Renal pelvis (tissue), 4 donors: ENCODE data around the gene ABI1. TPM values are rescaled to one million over a fixed set of nuclear protein-coding genes. Genes with fewer than 3 reads are reported as not detected.

Experiments
- DNase-seq: peaks from one replicate; pipeline ENCODE4 v3.0.0-alpha.2; 2013
- polyA plus RNA-seq, 3 donors: library from polyadenylated mRNA; unstranded; fragments of 120-200 nt; gene quantifications; one replicate each; pipeline ENCODE4 v1.2.1, GENCODE V29; 2013; ENCODE audit not compliant: insufficient read length in 3 of 3

ABI1 gene
- polyA plus RNA-seq, 3 donors: 57.0 to 74.4 (median 65.0) TPM

GRCh38 chr10:26725837-26726727 is 134.7 kb downstream of the ABI1 start:
- peak; percentile 47 for DNase-seq

DNA sequence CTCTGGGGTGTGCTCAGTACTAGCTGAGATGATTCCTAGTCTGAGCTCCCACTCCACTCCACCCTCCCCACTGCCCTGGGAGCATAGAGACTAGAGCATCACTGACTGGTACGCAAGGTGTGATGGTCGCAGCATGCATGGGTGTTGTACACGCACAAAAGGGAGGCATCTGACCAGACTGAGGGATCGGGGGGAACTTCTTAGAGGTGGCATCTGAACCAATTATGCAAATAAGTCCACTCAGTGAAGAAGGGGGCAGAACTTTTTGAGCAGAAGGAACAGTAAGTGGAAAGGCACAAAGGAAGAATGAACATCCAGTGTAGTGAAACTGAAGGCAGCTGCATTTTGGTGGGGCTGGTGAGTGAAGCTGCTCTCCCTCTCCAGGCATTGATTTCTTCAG is 137.7 kb downstream of the ABI1 start:
- DNase-seq: no peak

GRCh38 chr10:26721561-26721960 is 139.2 kb downstream of the ABI1 start:
- no peak for DNase-seq

DNA sequence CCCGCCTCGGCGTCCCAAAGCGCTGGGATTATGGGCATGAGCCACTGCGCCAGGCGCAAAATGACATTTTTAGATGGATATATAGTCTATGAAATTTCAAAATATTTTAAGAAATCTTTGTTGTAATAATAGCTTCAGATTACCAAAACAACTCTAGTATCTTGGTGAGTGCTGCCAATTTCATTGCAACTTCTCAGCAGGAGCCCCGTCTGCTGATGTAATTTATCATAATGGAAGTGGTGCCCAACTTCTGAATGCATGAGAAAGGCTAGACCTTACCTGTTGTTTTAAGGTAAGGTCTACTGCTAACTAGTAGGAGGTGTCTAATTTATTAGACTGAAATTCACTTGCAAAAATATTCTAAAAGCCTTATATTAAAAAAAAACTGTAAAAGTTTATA is 143.3 kb downstream of the ABI1 start:
- no peak for DNase-seq

DNA sequence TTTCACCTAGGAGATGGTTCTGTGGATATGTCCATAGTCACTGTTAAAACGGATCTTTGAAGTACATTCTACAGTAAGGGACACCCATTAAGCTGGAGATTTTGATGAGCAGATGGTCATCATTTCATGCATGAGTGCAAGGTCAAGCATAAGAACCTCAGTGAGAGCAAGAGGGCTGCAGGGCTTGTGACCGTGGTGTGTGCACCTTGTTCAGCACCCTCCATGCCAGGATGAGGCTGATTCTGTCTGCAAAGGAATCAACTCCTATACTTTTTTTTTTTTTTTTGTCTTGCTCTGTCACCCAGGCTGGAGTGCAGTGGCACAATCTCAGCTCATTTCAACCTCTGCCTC is 145.6 kb downstream of the ABI1 start:
- DNase-seq: no peak

GRCh38 chr10:26714415-26715136 is 146.2 kb downstream of the ABI1 start:
- DNase-seq: no peak

GRCh38 chr10:26711324-26711723 is 149.4 kb downstream of the ABI1 start:
- DNase-seq: no peak

- DNase-seq: no peak
These were observed 153.8 kb downstream of the ABI1 start for GRCh38 chr10:26706936-26707335.

- DNase-seq: no peak
These were observed 154.6 kb downstream of the ABI1 start for GRCh38 chr10:26706206-26706605.

DNA sequence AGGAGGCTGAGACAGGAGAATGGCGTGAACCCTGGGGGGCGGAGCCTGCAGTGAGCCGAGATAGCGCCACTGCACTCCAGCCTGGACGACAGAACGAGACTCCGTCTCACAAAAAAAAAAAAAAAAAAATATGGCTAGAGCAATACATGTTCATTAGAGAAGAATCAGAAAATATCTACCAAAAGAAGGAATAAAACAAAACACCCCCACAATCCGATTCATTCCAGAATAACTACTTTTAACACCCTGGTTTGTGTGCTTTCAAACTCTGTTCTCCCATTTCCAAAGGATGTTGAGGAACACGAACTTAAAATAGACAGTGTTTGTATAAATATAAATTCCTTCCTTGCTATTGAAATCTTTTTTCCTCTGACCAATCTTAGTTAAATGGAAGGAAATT is 156.8 kb downstream of the ABI1 start:
- DNase-seq: no peak

DNA sequence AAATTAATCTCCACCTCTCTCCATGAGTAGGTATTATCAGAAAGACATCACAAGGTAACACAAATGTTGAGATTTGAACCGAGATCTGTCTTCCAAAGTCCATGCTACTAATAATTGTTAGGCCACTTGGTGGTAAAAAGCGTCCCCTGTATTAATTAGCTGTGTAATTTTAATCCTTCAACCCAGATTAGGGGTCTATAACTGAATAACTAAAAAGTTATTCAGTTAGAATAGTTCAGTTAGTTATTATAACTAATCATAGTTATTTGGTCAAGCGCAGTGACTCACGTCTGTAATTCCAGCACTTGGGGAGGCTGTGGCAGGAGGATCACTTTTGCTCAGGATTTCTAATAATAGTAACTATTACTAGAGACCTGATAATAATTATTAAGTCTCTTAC is 157.7 kb downstream of the ABI1 start:
- no peak for DNase-seq

- no peak for DNase-seq
These were observed 159.7 kb downstream of the ABI1 start for GRCh38 chr10:26700884-26701630.

DNA sequence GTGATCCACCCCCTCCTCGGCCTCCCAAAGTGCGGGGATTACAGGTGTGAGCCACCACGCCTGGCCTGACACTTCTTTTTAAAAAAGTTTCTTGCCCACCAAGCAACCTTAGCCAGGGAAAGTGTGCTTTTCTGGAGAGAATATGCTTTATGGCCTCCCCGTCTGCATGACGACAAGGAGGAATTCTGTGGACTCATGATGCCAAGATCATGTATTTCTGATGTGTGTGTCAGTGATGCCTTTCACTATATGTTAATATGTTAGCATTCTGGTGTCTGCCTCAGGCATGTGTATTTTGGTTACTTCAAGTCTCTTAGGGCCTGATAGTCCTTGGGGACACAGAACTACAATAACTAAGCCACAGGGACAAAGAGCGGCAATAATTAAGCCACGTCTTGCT is 161.1 kb downstream of the ABI1 start:
- DNase-seq: no peak

DNA sequence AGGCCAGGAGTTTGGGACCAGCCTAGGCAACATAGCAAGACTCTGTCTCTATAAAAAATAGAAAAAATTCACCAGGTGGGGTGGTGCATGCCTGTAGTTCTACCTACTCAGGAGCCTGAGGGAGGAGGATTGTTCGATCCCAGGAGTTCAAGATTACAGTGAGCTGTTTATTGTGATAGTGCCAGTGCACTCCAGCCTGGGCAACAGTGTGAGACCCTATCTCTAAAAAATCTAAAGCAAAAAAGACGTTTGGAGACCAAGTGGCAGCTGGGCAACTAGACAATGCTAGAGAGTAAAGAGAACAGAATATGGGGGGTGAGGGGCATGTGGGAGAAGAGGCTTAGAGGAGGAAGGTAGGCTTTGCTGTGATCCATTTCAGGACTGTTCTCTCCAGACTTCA is 161.8 kb downstream of the ABI1 start:
- no peak for DNase-seq

DNA sequence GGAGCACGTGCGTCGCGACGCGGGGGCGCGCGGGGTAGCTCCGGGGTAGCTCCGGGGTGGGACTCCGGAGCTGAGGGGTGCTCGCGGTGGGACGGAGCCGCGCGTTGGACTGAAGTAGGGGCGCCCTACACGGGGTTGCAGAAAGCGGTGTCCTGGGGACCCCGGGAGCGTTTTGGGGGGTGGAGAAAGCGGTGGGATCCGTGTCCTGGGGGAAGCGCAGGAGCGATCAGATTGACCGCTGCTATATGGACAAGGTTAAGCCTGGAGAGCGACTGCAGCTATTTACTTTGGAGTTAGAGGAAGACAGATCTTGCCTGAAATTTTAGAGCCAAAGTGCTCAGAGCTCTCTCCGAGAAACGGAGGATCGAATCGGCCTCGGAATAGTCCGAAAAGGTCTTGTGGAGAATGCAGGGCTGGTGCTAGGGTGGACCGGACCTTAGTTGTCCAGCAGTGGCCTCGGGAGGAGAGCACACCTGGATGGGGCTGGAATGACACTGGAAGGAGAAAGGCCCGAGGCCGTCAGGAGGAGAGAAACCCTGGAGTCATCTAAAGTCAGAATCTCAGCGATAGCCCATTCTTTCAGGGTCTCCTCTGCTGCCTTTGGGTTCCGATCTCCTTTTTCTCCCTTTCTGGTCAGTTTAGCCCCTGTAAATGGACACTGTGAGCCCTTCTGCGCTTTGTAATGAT is 162.7 kb downstream of the ABI1 start:
- DNase-seq: no peak

DNA sequence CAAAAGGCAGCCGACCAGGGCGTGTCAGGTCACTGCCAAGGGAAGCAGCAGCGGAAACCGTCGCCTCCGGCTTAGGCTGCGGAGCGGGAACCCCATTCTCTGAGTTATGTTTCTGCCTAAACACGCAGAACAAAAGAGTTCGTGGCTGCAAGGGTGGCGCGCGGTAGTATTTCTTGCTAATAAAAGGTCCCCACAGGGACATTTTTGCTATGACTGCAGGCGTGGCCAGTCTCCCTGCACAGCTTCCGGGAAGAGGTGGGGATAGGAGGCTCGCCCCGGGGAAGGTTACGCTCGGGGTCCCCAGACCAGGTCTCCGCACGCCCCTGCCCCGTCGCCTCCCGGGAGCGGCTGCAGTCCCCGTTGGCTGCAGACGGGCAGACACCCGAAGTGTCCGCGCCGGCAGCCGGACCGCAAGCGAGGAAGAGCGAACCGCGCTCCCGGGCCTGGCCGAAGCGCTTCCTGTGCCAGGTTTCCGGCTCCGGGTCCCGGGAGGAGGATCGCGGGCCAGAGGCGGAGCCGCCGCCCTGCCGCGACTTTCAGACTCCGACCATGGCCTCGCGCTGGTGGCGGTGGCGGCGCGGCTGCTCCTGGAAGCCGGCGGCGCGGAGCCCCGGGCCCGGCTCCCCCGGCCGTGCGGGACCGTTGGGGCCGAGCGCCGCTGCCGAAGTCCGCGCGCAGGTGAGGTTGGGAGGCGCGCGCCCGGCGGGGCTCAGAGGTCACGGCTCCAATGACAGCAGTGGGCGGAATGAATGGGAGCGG is 163.4 kb downstream of the ABI1 start, which contains the start of gene PDSS1:
Gene PDSS1 (plus strand): TSS at position 539 of the 759 bp plus-strand sequence. CDS start 11 bp downstream, at position 550.
- DNase-seq: peak; percentile 61

DNA sequence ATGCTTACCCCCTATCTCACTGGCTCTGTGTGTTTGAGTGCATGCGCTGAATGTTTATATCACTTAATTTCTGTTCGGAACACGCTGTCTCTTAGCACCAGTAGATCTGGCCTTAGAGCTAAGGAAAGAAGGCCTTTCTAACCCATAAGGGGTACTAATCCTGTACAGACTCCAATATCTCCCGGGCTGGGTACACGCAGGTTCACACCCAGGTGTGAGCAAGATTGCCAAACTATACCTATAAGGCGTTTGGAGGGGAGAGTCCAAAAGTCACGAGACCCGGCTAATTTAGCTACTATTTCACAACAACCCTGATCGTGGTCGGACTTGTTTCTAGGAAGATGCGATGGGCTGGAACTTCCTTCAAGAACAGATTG is 164.0 kb downstream of the ABI1 start:
- no peak for DNase-seq
